T-cell (primary cell): Measurements from ENCODE around the gene KLHL26. TPM values are rescaled to one million over a fixed set of nuclear protein-coding genes. Genes with fewer than 3 reads are reported as not detected.
"Not testable (repeated sequence)": the region's sequence is repeated elsewhere in the genome, so short reads cannot be mapped to it uniquely, and the experiment has no call there.

ENCODE experiments used
- ATAC-seq, 4 experiments: fragments of 200-7000 bp in 3 of 4; fragments of 150-1000 bp in 1 of 4; cut with Tn5 transposase; replicated peaks in 1 of 4; 1 replicate in 3 of 4; 2 replicates in 1 of 4; pipeline ENCODE4 v1.10.0; 2021; ENCODE audit warnings: moderate library complexity in 3 of 4, mild to moderate bottlenecking in 2 of 4, moderate number of reproducible peaks in 1 of 4
- CTCF ChIA-PET, 2 donors: fragments of 300-600 bp; sonication (Branson Sonifier 250); formaldehyde crosslinking; loops; one replicate each; lab custom pipeline; 2022; ENCODE audit warnings: antibody characterized with exemption in 2 of 2; lab: Charles Lee
- POLR2A ChIA-PET, 2 donors: fragments of 300-600 bp; sonication (Branson Sonifier 250); formaldehyde crosslinking; loops; one replicate each; lab custom pipeline; 2022; ENCODE audit warnings: antibody characterized with exemption in 2 of 2; lab: Charles Lee
- DNase-seq, 35 experiments: peaks; one replicate each; pipeline versions ENCODE4 v3.0.0 to v3.0.0-alpha.2; 2013 to 2023
- H3K27ac ChIP-seq: one replicate; pipeline ENCODE4 v1.5.1; 2013; ENCODE audit warnings: low read length
- H3K27me3 ChIP-seq, 2 experiments: replicated peaks in 1 of 2; 1 replicate in 1 of 2; 2 replicates in 1 of 2; pipeline versions ENCODE4 v1.6.1 to v1.7.0; 2013; ENCODE audit warnings: low read length in 1 of 2, mixed read lengths in 1 of 2; ENCODE audit not compliant: control insufficient read depth in 2 of 2, insufficient read depth in 2 of 2; ENCODE audit errors: extremely low read depth in 1 of 2
- H3K36me3 ChIP-seq, 2 donors: 1 replicate in 1 of 2; 2 replicates in 1 of 2; pipeline versions ENCODE4 v1.6.1 to v1.7.0; 2013; ENCODE audit warnings: low read length in 1 of 2; ENCODE audit not compliant: control insufficient read depth in 2 of 2, insufficient read depth in 1 of 2; ENCODE audit errors: extremely low read depth in 1 of 2
- H3K4me1 ChIP-seq, 2 experiments: 1 replicate in 1 of 2; 2 replicates in 1 of 2; pipeline versions ENCODE4 v1.6.1 to v1.7.0; 2013; ENCODE audit warnings: low read length in 2 of 2, mixed read lengths in 1 of 2; ENCODE audit not compliant: insufficient read depth in 2 of 2, control insufficient read depth in 1 of 2; ENCODE audit errors: extremely low read depth in 1 of 2
- H3K4me3 ChIP-seq, 2 donors: 1 replicate in 1 of 2; 2 replicates in 1 of 2; pipeline versions ENCODE4 v1.5.1 to v1.7.0; 2013; ENCODE audit warnings: mild to moderate bottlenecking in 2 of 2, low read length in 1 of 2, moderate library complexity in 1 of 2; ENCODE audit not compliant: control insufficient read depth in 1 of 2; ENCODE audit errors: extremely low read depth in 1 of 2
- H3K9me3 ChIP-seq: 2 replicates; pipeline ENCODE4 v1.7.0; 2013
- H3K27ac Mint-ChIP-seq, 2 donors: one replicate each; pipeline ENCODE4 v1.8.0; 2020 to 2021; ENCODE audit warnings: mild to moderate bottlenecking in 2 of 2, mixed read lengths in 2 of 2
- H3K27me3 Mint-ChIP-seq, 2 donors: one replicate each; pipeline ENCODE4 v1.8.0; 2021 to 2022; ENCODE audit warnings: mixed read lengths in 2 of 2
- H3K36me3 Mint-ChIP-seq: one replicate; pipeline ENCODE4 v1.8.0; 2021; ENCODE audit warnings: mixed read lengths
- H3K4me1 Mint-ChIP-seq, 3 donors: one replicate each; pipeline ENCODE4 v1.8.0; 2020 to 2022; ENCODE audit warnings: mixed read lengths in 3 of 3, mild to moderate bottlenecking in 1 of 3
- H3K4me3 Mint-ChIP-seq, 3 donors: one replicate each; pipeline ENCODE4 v1.8.0; 2020 to 2022; ENCODE audit warnings: mild to moderate bottlenecking in 3 of 3, mixed read lengths in 3 of 3, moderate library complexity in 3 of 3
- H3K9me3 Mint-ChIP-seq, 3 donors: one replicate each; pipeline ENCODE4 v1.8.0; 2020 to 2022; ENCODE audit warnings: mixed read lengths in 3 of 3
- WGBS: methylation state at CpG from one replicate; pipeline ENCODE4 v1.1.5; 2013; ENCODE audit warnings: missing lambda C conversion rate; ENCODE audit not compliant: insufficient coverage; 5-methylcytosine and 5-hydroxymethylcytosine counted together
- total RNA-seq, 35 experiments: library from RNA in 6 of 35; stranded (reverse) in 6 of 35; fragments of 120-200 nt in 1 of 35; gene quantifications; one replicate each; pipeline versions ENCODE4 v1.2.1 to v1.2.4 and lab custom pipeline; 2013 to 2026

KLHL26 gene
- total RNA-seq, 5 donors from 2014 or later (not counting 1 experiment from before 2014, with no cell fraction given): 8.8 to 16.4 (median 14.1) TPM

DNA sequence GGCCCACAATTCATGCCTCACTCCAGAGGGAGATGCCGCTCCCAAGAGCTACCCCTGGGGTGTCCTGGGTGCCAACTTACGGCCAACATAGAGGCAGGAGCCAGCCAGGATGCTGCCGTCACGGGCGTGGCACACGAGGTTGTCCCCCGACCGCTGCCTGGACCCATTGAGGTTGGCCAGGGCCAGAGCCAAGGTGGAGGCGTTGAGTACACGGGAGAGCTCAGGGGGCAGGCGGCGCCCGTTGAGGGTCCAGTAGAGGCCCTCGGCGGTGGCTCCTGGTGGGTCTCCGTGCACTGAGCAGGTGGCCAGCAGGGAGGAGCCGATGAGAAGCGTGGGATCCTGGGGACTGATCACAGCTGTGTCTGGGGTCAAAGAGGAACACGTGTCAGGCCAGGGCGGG lies 37.3 kb upstream of the KLHL26 start:
- DNase-seq (no peak), ATAC-seq (no peak)
- no peaks in the 10 kb centered on the region for H3K9me3 ChIP-seq
- H3K4me3 Mint-ChIP-seq: no peak overlapping the region
- H3K4me1 Mint-ChIP-seq: peaks cover 11 to 16% (median 12%) of the 10 kb centered on the region in 3 donors
- H3K27me3 Mint-ChIP-seq: peaks cover 24 to 46% of the 10 kb centered on the region in 2 donors
- H3K36me3 Mint-ChIP-seq: no peaks in the 10 kb centered on the region
- H3K36me3 ChIP-seq: no peaks in the 10 kb centered on the region
- CTCF ChIA-PET: no interaction called here
- no peak overlapping the region for H3K27ac ChIP-seq
- H3K4me3 ChIP-seq: no peak overlapping the region
- H3K27me3 ChIP-seq: peaks cover 3 to 71% of the 10 kb centered on the region in 2 experiments
- no peaks in the 10 kb centered on the region for H3K9me3 Mint-ChIP-seq
- POLR2A ChIA-PET: no interaction called here
- WGBS: 89% methylated on average over 17 of the region's 20 CpGs
- peaks cover 3 to 21% of the 10 kb centered on the region in 2 experiments for H3K4me1 ChIP-seq
- no peak overlapping the region for H3K27ac Mint-ChIP-seq

DNA sequence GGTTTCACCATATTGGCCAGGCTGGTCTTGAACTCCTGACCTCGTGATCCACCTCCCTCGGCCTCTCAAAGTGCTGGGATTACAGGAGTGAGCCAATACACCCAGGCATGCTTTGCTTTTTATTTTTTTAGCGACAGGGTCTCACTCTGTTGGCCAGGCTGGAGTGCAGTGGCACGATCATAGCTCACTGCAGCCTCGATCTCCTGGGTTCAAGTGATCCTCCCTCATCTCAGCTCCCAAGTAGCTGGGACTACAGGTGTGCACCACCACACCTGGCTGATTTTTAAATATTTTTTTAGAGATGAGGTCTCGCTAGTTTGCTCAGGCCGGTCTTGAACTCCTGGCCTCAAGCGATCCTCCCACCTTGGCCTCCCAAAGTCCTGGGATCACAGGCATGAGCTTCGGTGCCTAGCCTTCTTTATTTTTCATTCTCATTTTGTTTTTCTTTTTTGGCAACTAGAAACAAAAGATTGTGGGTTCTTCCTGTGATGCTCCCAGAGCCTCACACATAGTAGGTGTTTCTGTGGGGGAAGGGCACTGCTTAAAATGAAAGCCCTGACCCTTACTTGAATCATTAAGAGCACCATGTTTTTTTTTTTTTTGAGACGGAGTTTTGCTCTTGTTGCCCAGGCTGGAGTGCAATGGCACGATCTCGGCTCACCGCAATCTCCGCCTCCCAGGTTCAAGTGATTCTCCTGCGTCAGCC lies 36.0 kb upstream of the KLHL26 start:
- CTCF ChIA-PET: interaction anchor here in 1 of 2 donors (0.6 kb wide), 1 partner anchor 467 kb away, joined by 5 read pairs; no protein-coding TSS in a partner anchor

DNA sequence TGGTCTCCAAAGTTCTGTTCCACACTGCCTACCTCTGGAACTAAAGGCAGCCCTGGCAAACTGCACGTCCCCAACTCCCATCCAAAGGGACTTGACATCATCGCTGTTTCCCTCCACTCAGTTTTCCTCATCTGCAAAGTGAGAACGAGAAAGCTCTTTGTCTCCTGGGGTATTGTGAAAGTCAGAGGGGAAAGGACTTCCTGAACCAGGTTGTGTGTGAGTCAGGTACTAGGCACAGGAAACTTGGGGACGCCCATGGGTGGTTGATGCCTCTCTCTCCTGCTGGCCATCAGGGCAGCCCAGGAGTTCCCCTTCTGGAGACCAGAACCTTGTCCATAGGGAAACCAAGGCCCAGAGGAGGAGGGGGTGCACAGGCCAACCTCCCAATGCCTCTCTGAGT lies 35.0 kb upstream of the KLHL26 start:
- no peaks in the 10 kb centered on the region for H3K9me3 ChIP-seq
- no peak for ATAC-seq
- no peaks in the 10 kb centered on the region for H3K36me3 ChIP-seq
- Mint-ChIP-seq H3K36me3 (no peaks in the 10 kb centered on the region), H3K27me3 (peaks cover 28 to 55% of the 10 kb centered on the region in 2 donors), H3K9me3 (no peaks in the 10 kb centered on the region), H3K27ac (no peak overlapping the region), H3K4me1 (peaks cover 0 to 9% (median 8%) of the 10 kb centered on the region in 3 donors), H3K4me3 (no peak overlapping the region)
- H3K4me1 ChIP-seq: peaks cover 0 to 15% of the 10 kb centered on the region in 2 experiments
- H3K4me3 ChIP-seq: no peak overlapping the region
- CTCF ChIA-PET: no interaction called here
- WGBS: 38% methylated on average over 1 of the region's 4 CpGs
- POLR2A ChIA-PET: no interaction called here
- DNase-seq: no peak
- H3K27me3 ChIP-seq: peaks cover 4 to 80% of the 10 kb centered on the region in 2 experiments
- H3K27ac ChIP-seq: no peak overlapping the region

More for the DNA sequence above, 36.0 kb upstream of the KLHL26 start:
- H3K36me3 Mint-ChIP-seq, H3K4me3 ChIP-seq, H3K27ac Mint-ChIP-seq, DNase-seq, H3K36me3 ChIP-seq, H3K27ac ChIP-seq, POLR2A ChIA-PET, H3K9me3 ChIP-seq, ATAC-seq, H3K4me3 Mint-ChIP-seq, H3K9me3 Mint-ChIP-seq: not testable (repeated sequence)
- H3K27me3 Mint-ChIP-seq: peaks cover 28 to 58% of the 10 kb centered on the region in 2 donors
- peaks cover 0 to 15% of the 10 kb centered on the region in 2 experiments for H3K4me1 ChIP-seq
- 88% methylated on average over 9 of the region's 15 CpGs for WGBS
- peaks cover 6 to 12% (median 8%) of the 10 kb centered on the region in 3 donors for H3K4me1 Mint-ChIP-seq
- H3K27me3 ChIP-seq: peaks cover 4 to 80% of the 10 kb centered on the region in 2 experiments

DNA sequence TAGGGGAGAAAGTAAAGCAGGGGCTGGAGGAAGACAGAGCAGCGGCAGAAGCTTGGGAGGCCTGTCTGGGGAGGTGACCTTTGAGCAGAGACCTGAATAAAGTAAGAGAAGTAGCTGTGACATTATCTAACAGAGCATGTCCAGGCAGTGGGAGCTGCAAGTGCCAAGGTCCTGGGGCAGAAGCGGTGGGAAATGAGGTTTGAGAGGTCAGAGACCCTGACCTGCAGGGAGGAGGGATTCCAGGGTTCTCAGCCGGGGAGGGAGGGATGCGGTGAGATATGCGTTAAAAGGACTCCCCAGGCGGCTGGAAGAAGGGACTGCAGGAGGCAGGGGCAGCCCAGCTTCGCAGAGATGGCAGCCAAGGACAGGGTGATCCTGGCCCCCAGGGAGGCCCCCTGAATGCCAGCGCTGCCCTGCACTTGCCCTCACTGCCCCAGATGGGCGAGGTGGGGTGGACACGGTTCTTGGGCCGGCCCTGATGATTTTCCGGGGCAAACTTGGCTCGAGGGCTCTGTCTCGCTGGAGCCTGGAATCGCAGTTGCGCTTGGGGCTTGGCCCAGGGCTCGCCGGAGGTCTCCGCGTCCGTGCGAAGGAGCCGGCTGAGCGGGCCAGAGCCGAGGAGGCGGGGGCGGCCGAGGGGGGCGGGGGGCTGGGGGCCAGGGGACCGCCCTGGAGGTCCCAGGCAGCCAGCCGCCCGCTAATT lies 33.4 kb upstream of the KLHL26 start:
- Mint-ChIP-seq H3K27ac (peak overlapping the region; percentile 22 to 56), H3K27me3 (peaks cover 37 to 68% of the 10 kb centered on the region in 2 donors), H3K4me3 (peak overlapping the region in 1 of 3 donors; percentile 9), H3K4me1 (peaks cover 0 to 16% (median 11%) of the 10 kb centered on the region in 3 donors), H3K36me3 (no peaks in the 10 kb centered on the region), H3K9me3 (no peaks in the 10 kb centered on the region)
- Histone ChIP-seq H3K4me1 (peaks cover 0 to 25% of the 10 kb centered on the region in 2 experiments), H3K9me3 (no peaks in the 10 kb centered on the region), H3K36me3 (no peaks in the 10 kb centered on the region), H3K27ac (no peak overlapping the region), H3K4me3 (no peak overlapping the region), H3K27me3 (peaks cover 7 to 82% of the 10 kb centered on the region in 2 experiments)
- POLR2A ChIA-PET: no interaction called here
- ATAC-seq (peak; percentile 41 to 75 (median 46)), DNase-seq (peak in 2 of 35 experiments; percentile 19 to 45)
- WGBS: 9% methylated on average over 30 of the region's 32 CpGs
- CTCF ChIA-PET: no interaction called here

DNA sequence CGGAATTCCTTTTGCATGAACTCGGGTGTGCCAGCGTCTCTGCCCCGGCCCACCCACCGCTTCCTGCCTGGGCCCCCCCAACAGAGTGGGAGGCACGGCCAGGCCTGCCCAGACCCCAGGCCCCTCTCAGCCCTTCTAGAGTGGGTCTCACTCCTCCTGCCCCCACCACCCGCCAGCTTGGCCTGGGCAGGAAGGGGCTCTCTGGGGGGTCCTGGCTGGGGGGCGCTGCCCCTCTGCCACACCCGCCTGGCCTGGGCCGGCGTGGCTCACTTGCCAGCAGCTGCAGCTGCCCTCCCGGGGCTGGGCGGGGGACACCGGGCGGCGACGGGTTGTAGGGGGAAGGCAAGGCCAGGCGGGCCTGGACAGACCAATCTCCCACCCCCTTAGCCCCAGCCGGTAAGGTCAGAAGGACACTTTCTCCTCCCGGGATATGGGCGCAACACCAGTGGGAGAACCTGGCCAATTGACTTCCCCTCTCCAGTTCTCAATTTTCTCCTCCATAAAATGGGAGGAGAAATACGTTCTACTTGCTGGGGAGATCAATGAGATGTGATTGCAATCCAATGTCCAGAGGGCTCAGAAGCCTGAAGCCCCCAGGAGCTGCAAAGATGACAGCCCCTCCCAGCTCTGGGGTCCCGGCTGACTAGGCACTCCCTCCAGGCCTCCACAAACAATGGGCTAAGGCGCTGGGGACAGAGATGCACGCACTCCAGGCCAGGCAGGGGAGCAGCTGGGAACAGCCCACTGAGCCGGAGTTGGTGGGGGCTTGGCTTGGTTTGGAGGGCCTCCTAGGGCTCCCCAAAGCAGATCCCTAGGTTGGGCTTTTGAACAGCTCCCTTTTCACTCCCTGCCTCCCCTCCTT lies 32.6 kb upstream of the KLHL26 start:
- Histone ChIP-seq H3K36me3 (no peaks in the 10 kb centered on the region), H3K9me3 (no peaks in the 10 kb centered on the region), H3K27me3 (peaks cover 11 to 82% of the 10 kb centered on the region in 2 experiments), H3K4me3 (no peak overlapping the region), H3K4me1 (peaks cover 0 to 25% of the 10 kb centered on the region in 2 experiments), H3K27ac (no peak overlapping the region)
- peaks cover 0 to 24% (median 11%) of the 10 kb centered on the region in 3 donors for H3K4me1 Mint-ChIP-seq
- DNase-seq (no peak), ATAC-seq (no peak)
- no peaks in the 10 kb centered on the region for H3K36me3 Mint-ChIP-seq
- H3K9me3 Mint-ChIP-seq: no peaks in the 10 kb centered on the region
- ChIA-PET POLR2A (no interaction called here), CTCF (interaction anchor here in 1 of 2 donors (0.6 kb wide), 1 partner anchor 79 kb away, joined by 3 read pairs; no protein-coding TSS in a partner anchor)
- 6% methylated on average over 9 of the region's 26 CpGs for WGBS
- no peak overlapping the region for H3K27ac Mint-ChIP-seq
- H3K27me3 Mint-ChIP-seq: peaks cover 43 to 72% of the 10 kb centered on the region in 2 donors
- no peak overlapping the region for H3K4me3 Mint-ChIP-seq

DNA sequence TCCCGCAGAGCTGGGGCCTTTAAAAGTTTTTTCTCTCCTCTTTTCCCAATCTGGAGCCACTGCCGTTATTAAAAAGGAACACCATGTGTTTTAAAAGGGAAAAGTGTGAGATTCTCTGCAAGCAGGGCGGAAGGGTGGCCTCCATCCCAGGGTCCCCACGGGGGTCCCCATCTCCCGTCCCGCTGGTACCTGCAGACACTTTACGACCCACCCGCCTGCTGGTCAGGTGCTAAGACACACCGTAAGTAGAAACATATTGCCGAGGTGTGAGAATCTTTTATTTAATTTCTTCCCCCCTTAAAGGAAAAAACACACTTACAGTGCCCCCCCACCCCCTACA lies 32.0 kb upstream of the KLHL26 start:
- no CpG with 5 or more reads among the region's 10 CpGs for WGBS
- Histone ChIP-seq H3K4me3 (no peak overlapping the region), H3K36me3 (no peaks in the 10 kb centered on the region), H3K27ac (no peak overlapping the region), H3K27me3 (peaks cover 11 to 82% of the 10 kb centered on the region in 2 experiments), H3K9me3 (no peaks in the 10 kb centered on the region), H3K4me1 (peaks cover 0 to 25% of the 10 kb centered on the region in 2 experiments)
- ATAC-seq: no peak
- ChIA-PET POLR2A (no interaction called here), CTCF (interaction anchor here in 1 of 2 donors (0.6 kb wide), 1 partner anchor 78 kb away, joined by 3 read pairs; no protein-coding TSS in a partner anchor)
- H3K4me1 Mint-ChIP-seq: peaks cover 0 to 25% (median 11%) of the 10 kb centered on the region in 3 donors
- no peak overlapping the region for H3K27ac Mint-ChIP-seq
- no peaks in the 10 kb centered on the region for H3K9me3 Mint-ChIP-seq
- H3K36me3 Mint-ChIP-seq: no peaks in the 10 kb centered on the region
- no peak for DNase-seq
- H3K4me3 Mint-ChIP-seq: peak overlapping the region in 1 of 3 donors; percentile 52
- peaks cover 45 to 72% of the 10 kb centered on the region in 2 donors for H3K27me3 Mint-ChIP-seq
